ENCODE measurements around the gene NELFA.

The NELFA gene

GRCh38 chr4:1961563-1961962 lies 47.2 kb downstream of the NELFA start:
- DNase-seq, result no peak

GRCh38 chr4:1961038-1961437 lies 47.7 kb downstream of the NELFA start:
- no peak for DNase-seq

DNA sequence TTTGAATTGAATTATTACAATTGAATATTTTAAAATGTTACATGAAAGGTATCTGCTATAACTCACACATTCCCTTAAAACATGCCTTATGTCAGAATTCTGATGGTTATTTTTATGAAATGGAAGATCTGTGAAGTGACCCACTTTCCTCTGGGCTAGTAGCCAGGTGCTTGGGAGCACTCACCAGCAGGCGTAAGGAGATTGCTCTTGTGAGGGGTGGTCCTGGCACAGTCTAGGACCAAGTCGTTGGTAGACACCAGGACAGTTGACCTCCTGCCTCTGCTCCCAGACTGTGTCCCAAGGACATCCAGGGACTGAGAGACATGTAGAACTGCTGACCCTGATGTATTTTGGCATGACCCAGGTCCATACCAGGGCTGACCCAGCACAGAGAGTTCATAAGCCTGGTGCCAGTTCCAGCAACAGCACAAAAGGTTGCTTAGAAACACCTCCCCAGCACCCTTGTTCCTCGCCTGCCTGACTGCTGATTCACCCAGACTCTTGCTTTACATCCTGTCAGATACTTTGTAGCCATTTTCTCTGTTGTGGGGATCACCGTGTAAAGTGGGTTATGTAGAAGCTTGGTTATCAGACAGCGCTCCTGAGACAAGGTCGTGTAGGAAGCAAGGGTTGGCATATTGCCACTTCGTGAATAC lies 48.5 kb downstream of the NELFA start:
- DNase-seq, result no peak

GRCh38 chr4:1959104-1959384 lies 49.7 kb downstream of the NELFA start:
- no peak for DNase-seq

GRCh38 chr4:1958276-1959103 lies 50.3 kb downstream of the NELFA start:
- DNase-seq, result no peak

DNA sequence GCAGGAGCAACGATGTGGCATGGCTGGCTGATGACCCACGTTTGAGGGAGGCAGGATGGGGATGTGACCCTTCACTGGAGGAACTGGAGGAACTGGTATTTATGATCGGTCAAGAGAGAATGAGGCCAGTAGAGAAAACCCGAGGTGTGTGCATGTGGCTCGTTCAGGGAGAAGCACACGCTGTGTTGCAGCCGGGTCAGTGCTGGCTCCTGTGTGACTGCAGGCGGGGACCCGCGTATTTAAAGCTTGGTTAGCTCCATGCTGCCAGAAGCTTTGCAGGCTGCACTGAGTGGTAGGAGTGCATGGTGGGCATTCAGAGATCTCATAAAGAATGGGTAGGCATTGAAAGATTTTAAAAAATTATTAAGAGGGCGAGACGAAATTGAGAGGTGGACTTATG lies 52.1 kb downstream of the NELFA start:
- DNase-seq, result no peak

- no peak for DNase-seq
These were observed 55.4 kb downstream of the NELFA start for GRCh38 chr4:1953335-1953734.

GRCh38 chr4:1952719-1953118 lies 56.1 kb downstream of the NELFA start:
- DNase-seq, result no peak

GRCh38 chr4:1952058-1952700 lies 56.6 kb downstream of the NELFA start:
- no peak for DNase-seq

GRCh38 chr4:1950369-1950768 lies 58.4 kb downstream of the NELFA start:
- DNase-seq, result no peak

- no peak for DNase-seq
These were observed 59.8 kb downstream of the NELFA start for GRCh38 chr4:1948892-1949436.

DNA sequence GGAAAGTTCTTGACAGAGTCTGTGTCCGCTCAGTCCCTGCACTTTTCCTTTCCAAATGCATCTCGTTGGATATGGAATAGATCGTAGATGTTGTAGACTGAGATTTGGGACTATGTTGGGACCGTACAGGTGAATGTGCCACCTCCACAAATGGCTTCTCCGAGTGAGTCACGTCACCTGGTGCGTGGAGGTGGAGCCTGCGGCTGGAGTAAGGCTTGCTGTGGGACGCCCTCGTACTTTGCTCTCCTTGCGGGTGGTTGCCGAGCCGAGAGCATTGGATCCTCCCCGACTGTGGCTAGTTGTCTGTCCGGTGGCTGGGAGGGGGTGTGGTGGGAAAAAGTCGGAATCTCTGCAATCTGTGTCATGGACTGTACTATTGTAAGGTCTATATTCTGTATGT lies 60.5 kb downstream of the NELFA start:
- no peak for DNase-seq

GRCh38 chr4:1945912-1946311 lies 62.9 kb downstream of the NELFA start:
- DNase-seq, result no peak

DNA sequence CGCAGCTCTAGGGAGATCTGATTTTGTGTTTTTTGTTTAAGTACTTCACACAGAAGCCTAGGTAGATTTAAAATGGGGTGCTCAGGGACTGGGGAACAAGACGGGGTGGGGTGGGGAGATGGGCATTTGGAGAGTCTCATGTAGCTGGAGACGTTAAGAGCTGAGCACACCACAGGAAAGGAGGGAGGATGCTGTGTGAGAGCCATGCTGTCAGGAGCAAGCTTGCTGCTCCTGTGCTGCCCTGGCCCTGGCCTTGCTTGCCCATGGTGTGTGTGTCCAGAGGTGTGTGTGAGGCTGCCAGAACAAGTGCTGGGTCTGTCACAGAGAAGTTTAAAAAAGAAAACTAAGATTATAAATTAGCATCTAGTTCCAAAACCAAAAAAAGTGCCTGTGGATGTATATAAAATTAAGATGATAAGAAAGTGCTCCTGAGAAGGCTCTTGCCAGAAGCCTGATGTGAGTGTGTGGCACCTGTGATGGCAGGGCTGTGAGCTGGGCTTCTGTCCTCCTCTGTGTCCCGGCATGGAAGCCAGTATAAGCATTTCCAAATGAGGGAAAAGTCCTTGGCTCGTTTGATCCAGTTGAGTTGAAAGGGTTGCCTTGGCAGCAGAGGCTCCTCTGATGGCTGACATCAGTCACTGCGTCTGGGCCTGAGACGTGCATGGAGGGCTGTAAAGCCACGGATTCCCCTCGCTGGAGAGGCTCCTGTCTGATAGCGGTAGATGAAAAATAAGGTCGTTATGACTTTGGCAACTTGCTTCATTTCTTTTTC lies 63.5 kb downstream of the NELFA start:
- DNase-seq, result no peak

DNA sequence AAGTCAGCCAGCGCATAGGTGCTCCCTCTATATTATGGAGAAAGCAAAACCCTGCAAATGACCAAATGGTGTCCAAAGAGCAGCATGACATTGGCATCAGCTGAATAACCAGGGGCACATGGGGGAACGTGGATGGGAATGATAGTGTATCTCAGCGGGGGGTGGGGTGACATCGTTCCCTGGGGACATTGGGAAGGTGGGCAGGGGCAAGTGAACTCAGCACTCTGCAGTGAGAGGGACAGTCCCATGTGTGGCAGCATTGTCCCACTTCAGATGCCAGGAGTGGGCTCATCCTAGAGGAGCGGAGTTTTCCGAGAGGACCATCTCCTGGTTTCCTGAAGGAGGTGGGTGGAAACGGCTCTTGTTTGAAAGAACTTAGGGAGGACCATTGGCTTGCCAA lies 64.8 kb downstream of the NELFA start:
- DNase-seq, result no peak

DNA sequence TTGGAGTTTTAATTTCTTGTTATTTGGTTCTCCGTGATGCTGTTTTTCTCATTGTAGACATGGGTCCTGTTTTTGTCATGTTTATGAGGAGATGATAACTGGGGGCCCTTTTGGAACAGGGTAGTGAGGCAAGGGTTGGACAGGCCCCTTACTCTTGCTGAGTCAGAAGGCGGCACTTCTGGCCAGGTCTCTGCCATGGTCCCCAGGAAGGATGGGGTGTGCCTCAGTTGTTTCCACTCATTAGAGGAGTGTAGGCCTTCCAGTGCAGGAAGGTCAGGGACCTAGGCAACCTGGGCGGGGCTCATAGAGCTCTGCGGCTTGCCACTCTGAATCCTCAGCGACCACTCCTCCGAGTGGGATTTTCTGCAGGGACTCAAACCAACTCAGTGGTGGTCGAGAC lies 68.2 kb downstream of the NELFA start:
- DNase-seq, result no peak

GRCh38 chr4:1939664-1940509 lies 68.9 kb downstream of the NELFA start:
- DNase-seq, result no peak

- no peak for DNase-seq
These were observed 70.7 kb downstream of the NELFA start for GRCh38 chr4:1938027-1938426.

DNA sequence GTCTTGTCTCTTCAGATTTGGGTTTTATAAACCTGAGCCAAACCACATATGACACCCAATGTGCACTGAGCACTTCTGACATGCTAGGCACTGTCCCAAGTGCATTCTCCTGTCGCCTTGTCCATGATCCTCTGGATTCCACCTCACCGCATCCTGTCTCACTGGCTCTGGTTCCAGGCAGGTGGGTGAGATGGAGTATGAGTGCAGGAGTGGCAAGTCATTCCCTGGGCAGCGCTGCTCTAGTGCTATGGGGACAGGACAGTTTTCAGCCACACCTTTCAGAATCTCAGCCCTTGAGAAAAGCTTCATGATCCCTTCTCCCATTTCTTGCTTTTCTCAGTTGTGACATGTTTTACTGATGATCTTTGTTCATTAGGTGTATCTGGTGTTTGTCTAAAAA lies 71.2 kb downstream of the NELFA start:
- no peak for DNase-seq

- no peak for DNase-seq
These were observed 75.1 kb downstream of the NELFA start for GRCh38 chr4:1933700-1934099.

DNA sequence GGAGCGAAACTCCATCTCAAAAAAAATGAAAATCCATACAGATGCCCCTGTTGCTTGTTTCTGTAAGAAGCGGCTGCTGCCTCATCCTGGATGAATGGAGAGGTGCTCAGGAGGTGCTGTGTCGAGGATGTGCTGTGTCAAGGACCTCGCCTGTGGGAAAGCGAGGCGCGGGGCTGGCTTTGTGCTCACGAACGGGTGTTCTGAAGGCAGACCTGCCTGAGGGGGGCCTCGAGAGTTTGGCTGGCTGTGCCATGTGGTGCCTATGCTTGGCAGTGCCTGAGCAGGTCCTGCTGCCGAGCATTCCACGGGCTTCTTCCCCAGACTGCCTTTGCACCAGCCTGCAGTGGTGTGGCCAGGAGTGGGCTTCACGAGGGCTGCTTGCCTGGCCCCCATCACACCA lies 76.0 kb downstream of the NELFA start:
- no peak for DNase-seq
